ENCODE results near the gene PDE9A.

Gene PDE9A

GRCh38 chr21:42688226-42688840 is 34.9 kb downstream of the PDE9A start:
- DNase-seq (ENCODE audit: low spot score): no peak

- no peak for DNase-seq (ENCODE audit: low spot score)
Measured at GRCh38 chr21:42688841-42689371, 35.5 kb downstream of the PDE9A start.

- DNase-seq (ENCODE audit: low spot score): no peak
Measured at GRCh38 chr21:42690586-42690985, 37.2 kb downstream of the PDE9A start.

- no peak for DNase-seq (ENCODE audit: low spot score)
Measured at GRCh38 chr21:42691901-42692559, 38.6 kb downstream of the PDE9A start.

GRCh38 chr21:42692688-42693087 is 39.3 kb downstream of the PDE9A start:
- no peak for DNase-seq (ENCODE audit: low spot score)

- no peak for DNase-seq (ENCODE audit: low spot score)
Measured at GRCh38 chr21:42694751-42695696, 41.6 kb downstream of the PDE9A start.

GRCh38 chr21:42695697-42696380 is 42.4 kb downstream of the PDE9A start:
- DNase-seq (ENCODE audit: low spot score): no peak

GRCh38 chr21:42696501-42697040 is 43.1 kb downstream of the PDE9A start:
- no peak for DNase-seq (ENCODE audit: low spot score)

GRCh38 chr21:42698733-42699132 is 45.3 kb downstream of the PDE9A start:
- no peak for DNase-seq (ENCODE audit: low spot score)

GRCh38 chr21:42699196-42699595 is 45.8 kb downstream of the PDE9A start:
- DNase-seq (ENCODE audit: low spot score): no peak

GRCh38 chr21:42701706-42702456 is 48.5 kb downstream of the PDE9A start:
- no peak for DNase-seq (ENCODE audit: low spot score)

GRCh38 chr21:42702720-42703119 is 49.3 kb downstream of the PDE9A start:
- DNase-seq (ENCODE audit: low spot score): no peak

GRCh38 chr21:42703136-42703908 is 49.9 kb downstream of the PDE9A start:
- no peak for DNase-seq (ENCODE audit: low spot score)

GRCh38 chr21:42703965-42704364 is 50.5 kb downstream of the PDE9A start:
- no peak for DNase-seq (ENCODE audit: low spot score)

- no peak for DNase-seq (ENCODE audit: low spot score)
Measured at GRCh38 chr21:42704861-42705260, 51.4 kb downstream of the PDE9A start.

- DNase-seq (ENCODE audit: low spot score): no peak
Measured at GRCh38 chr21:42705346-42705745, 51.9 kb downstream of the PDE9A start.

- DNase-seq (ENCODE audit: low spot score): no peak
Measured at GRCh38 chr21:42705746-42706374, 52.4 kb downstream of the PDE9A start.

- no peak for DNase-seq (ENCODE audit: low spot score)
Measured at GRCh38 chr21:42706765-42707164, 53.3 kb downstream of the PDE9A start.

- DNase-seq (ENCODE audit: low spot score): no peak
Measured at GRCh38 chr21:42707207-42707830, 53.9 kb downstream of the PDE9A start.
